Esophagus muscularis mucosa (tissue), 3 donors: ENCODE measurements around the gene FGF11.

ENCODE experiments used
- CTCF ChIP-seq, 3 experiments: fragments of 200-600 bp in 2 of 3; fragments of 450-650 bp in 1 of 3; sonication (generic) in 2 of 3; IDR thresholded peaks; one replicate each; pipeline ENCODE4 v1.5.1; 2017 to 2019; ENCODE audit warnings: antibody characterized with exemption in 3 of 3, mild to moderate bottlenecking in 2 of 3, moderate library complexity in 1 of 3
- POLR2A ChIP-seq: fragments of 450-650 bp; IDR thresholded peaks from one replicate; pipeline ENCODE4 v1.6.1; 2017; ENCODE audit warnings: antibody characterized with exemption, moderate library complexity, mild to moderate bottlenecking, low read depth
- POLR2AphosphoS5 ChIP-seq, 2 donors: sonication (generic); formaldehyde crosslinking; IDR thresholded peaks; one replicate each; pipeline ENCODE4 v1.6.1; 2017; ENCODE audit warnings: antibody characterized with exemption in 2 of 2

- TF ChIP-seq POLR2A (no peak), CTCF (IDR thresholded peaks at IDR 0.05) (no peak), POLR2AphosphoS5 (IDR thresholded peaks at IDR 0.05) (no peak)
Measured at GRCh38 chr17:7421186-7421585, 18.1 kb upstream of the FGF11 start.
